HEK293 (cell line): ENCODE measurements around the gene SERPINA3.

Source experiments
- CTCF ChIA-PET: fragments of 350-600 bp; formaldehyde crosslinking; extraction: SDS; loops from one replicate; lab custom pipeline; 2021; ENCODE audit warnings: antibody characterized with exemption; lab: Yijun Ruan, JAX
- POLR2A ChIA-PET: fragments of 300-600 bp; formaldehyde crosslinking; extraction: SDS; loops from one replicate; lab custom pipeline; 2020; ENCODE audit warnings: antibody characterized with exemption, inconsistent platforms; lab: Yijun Ruan, JAX
- H3K27ac ChIP-seq: fragments of 200-500 bp; sonication (Bioruptor generic); 2 replicates; pipeline ENCODE4 v1.5.1; 2014; ENCODE audit warnings: low read depth, low read length, control low read depth, inconsistent platforms; ENCODE audit errors: extremely low read depth
- H3K36me3 ChIP-seq, 2 experiments: fragments of 200-500 bp in 1 of 2; sonication (Bioruptor generic) in 1 of 2; 1 replicate in 1 of 2; 2 replicates in 1 of 2; pipeline ENCODE4 v1.5.1; 2014 to 2017; ENCODE audit warnings: inconsistent platforms in 2 of 2, low read length in 2 of 2; ENCODE audit not compliant: control insufficient read depth in 2 of 2, insufficient read depth in 1 of 2
- H3K4me1 ChIP-seq: fragments of 200-500 bp; sonication (Bioruptor generic); 2 replicates; pipeline ENCODE4 v1.5.1; 2014; ENCODE audit warnings: mild to moderate bottlenecking, low read length, inconsistent platforms; ENCODE audit not compliant: control insufficient read depth, insufficient read depth
- H3K4me3 ChIP-seq: 2 replicates; pipeline ENCODE4 v1.5.1; 2011; ENCODE audit warnings: low read depth, mild to moderate bottlenecking, control low read depth, low read length, moderate library complexity
- H3K9me3 ChIP-seq: fragments of 200-500 bp; sonication (Bioruptor generic); 2 replicates; pipeline ENCODE4 v1.5.1; 2014; ENCODE audit warnings: low read depth, low read length, inconsistent platforms; ENCODE audit not compliant: control insufficient read depth, insufficient read depth
- HOXA7 ChIP-seq: sonication (generic); formaldehyde crosslinking; IDR thresholded peaks from 2 replicates; pipeline ENCODE4 v1.8.1; 2022; ENCODE audit warnings: missing genetic modification reagents, borderline replicate concordance
- MEIS1 ChIP-seq: sonication (generic); formaldehyde crosslinking; IDR thresholded peaks from 2 replicates; pipeline ENCODE4 v1.8.1; 2022; ENCODE audit warnings: missing genetic modification reagents, mild to moderate bottlenecking, borderline replicate concordance
- PRDM1 ChIP-seq: fragments of 450-650 bp; formaldehyde crosslinking; IDR thresholded peaks from 2 replicates; pipeline ENCODE4; 2016; ENCODE audit warnings: missing biosample characterization, missing genetic modification characterization
- SCRT1 ChIP-seq: fragments of 450-650 bp; formaldehyde crosslinking; IDR thresholded peaks from 2 replicates; pipeline ENCODE4 v1.5.1; 2016; ENCODE audit warnings: missing biosample characterization, missing genetic modification characterization, borderline replicate concordance
- SCRT2 ChIP-seq: fragments of 450-650 bp; formaldehyde crosslinking; IDR thresholded peaks from 2 replicates; pipeline ENCODE4 v1.5.1; 2016; ENCODE audit warnings: missing biosample characterization, missing genetic modification characterization
- SP2 ChIP-seq: fragments of 450-650 bp; formaldehyde crosslinking; IDR thresholded peaks from 2 replicates; pipeline ENCODE4 v1.5.1; 2016; ENCODE audit warnings: missing biosample characterization, missing genetic modification characterization
- ZEB2 ChIP-seq: fragments of 450-650 bp; formaldehyde crosslinking; IDR thresholded peaks from 2 replicates; pipeline ENCODE4 v1.5.1; 2016; ENCODE audit warnings: missing biosample characterization, missing genetic modification characterization
- ZNF223 ChIP-seq: fragments of 450-650 bp; formaldehyde crosslinking; IDR thresholded peaks from 2 replicates; pipeline ENCODE4 v1.5.1; 2016; ENCODE audit warnings: missing biosample characterization, missing genetic modification characterization
- ZNF248 ChIP-seq: fragments of 450-650 bp; formaldehyde crosslinking; IDR thresholded peaks from 2 replicates; pipeline ENCODE4 v1.5.1; 2017; ENCODE audit warnings: missing biosample characterization, missing genetic modification characterization
- ZNF426 ChIP-seq: fragments of 450-650 bp; formaldehyde crosslinking; IDR thresholded peaks from 2 replicates; pipeline ENCODE4 v1.5.1; 2017; ENCODE audit warnings: missing biosample characterization, missing genetic modification characterization, mild to moderate bottlenecking, inconsistent platforms, moderate library complexity
- ZNF514 ChIP-seq: fragments of 450-650 bp; formaldehyde crosslinking; IDR thresholded peaks from 2 replicates; pipeline ENCODE4 v1.5.1; 2016; ENCODE audit warnings: missing biosample characterization, missing genetic modification characterization
- ZNF558 ChIP-seq: fragments of 450-650 bp; formaldehyde crosslinking; IDR thresholded peaks from 2 replicates; pipeline ENCODE4 v1.5.1; 2016; ENCODE audit warnings: missing biosample characterization, missing genetic modification characterization
- ZNF600 ChIP-seq: fragments of 450-650 bp; formaldehyde crosslinking; IDR thresholded peaks from 2 replicates; pipeline ENCODE4 v1.5.1; 2016; ENCODE audit warnings: missing biosample characterization, missing genetic modification characterization
- ZNF629 ChIP-seq: fragments of 450-650 bp; formaldehyde crosslinking; IDR thresholded peaks from 2 replicates; pipeline ENCODE4 v1.5.1; 2017; ENCODE audit warnings: missing biosample characterization, missing genetic modification characterization
- ZNF654 ChIP-seq: fragments of 450-650 bp; formaldehyde crosslinking; IDR thresholded peaks from 2 replicates; pipeline ENCODE4 v1.5.1; 2016; ENCODE audit warnings: low read depth, missing biosample characterization, missing genetic modification characterization
- ZNF791 ChIP-seq: fragments of 450-650 bp; formaldehyde crosslinking; IDR thresholded peaks from 2 replicates; pipeline ENCODE4 v1.5.1; 2016; ENCODE audit warnings: missing biosample characterization, missing genetic modification characterization
- ZNF792 ChIP-seq: fragments of 450-650 bp; formaldehyde crosslinking; IDR thresholded peaks from 2 replicates; pipeline ENCODE4 v1.5.1; 2016; ENCODE audit warnings: missing biosample characterization, missing genetic modification characterization
- ZNF843 ChIP-seq: fragments of 450-650 bp; formaldehyde crosslinking; IDR thresholded peaks from 2 replicates; pipeline ENCODE4 v1.5.1; 2016; ENCODE audit warnings: missing biosample characterization, missing genetic modification characterization
- TF ChIP-seq, protein P1 (sequence below): fragments of 450-650 bp; formaldehyde crosslinking; IDR thresholded peaks from 2 replicates; pipeline ENCODE4 v1.5.1; 2017; ENCODE audit warnings: missing biosample characterization, missing genetic modification characterization
- TF ChIP-seq, protein P2 (sequence below): fragments of 450-650 bp; formaldehyde crosslinking; conservative IDR thresholded peaks from 2 replicates; pipeline ENCODE4 v1.5.1; 2016; ENCODE audit warnings: low read depth, missing biosample characterization, missing genetic modification characterization
- TF ChIP-seq, protein P3 (sequence below): fragments of 450-650 bp; formaldehyde crosslinking; IDR thresholded peaks from 2 replicates; pipeline ENCODE4; 2016; ENCODE audit warnings: missing biosample characterization, missing genetic modification characterization
- TF ChIP-seq, protein P4 (sequence below): fragments of 450-650 bp; formaldehyde crosslinking; IDR thresholded peaks from 2 replicates; pipeline ENCODE4 v1.5.1; 2016; ENCODE audit warnings: missing biosample characterization, missing genetic modification characterization
- TF ChIP-seq, protein P5 (sequence below): fragments of 450-650 bp; formaldehyde crosslinking; IDR thresholded peaks from 2 replicates; pipeline ENCODE4 v1.5.1; 2016; ENCODE audit warnings: missing biosample characterization, missing genetic modification characterization
- TF ChIP-seq, protein P6 (sequence below): fragments of 450-650 bp; formaldehyde crosslinking; IDR thresholded peaks from 2 replicates; pipeline ENCODE4 v1.5.1; 2016; ENCODE audit warnings: missing biosample characterization, missing genetic modification characterization
- TF ChIP-seq, protein P7 (sequence below): fragments of 450-650 bp; formaldehyde crosslinking; IDR thresholded peaks from 2 replicates; pipeline ENCODE4 v1.5.1; 2017; ENCODE audit warnings: missing biosample characterization, missing genetic modification characterization

SERPINA3 gene

DNA sequence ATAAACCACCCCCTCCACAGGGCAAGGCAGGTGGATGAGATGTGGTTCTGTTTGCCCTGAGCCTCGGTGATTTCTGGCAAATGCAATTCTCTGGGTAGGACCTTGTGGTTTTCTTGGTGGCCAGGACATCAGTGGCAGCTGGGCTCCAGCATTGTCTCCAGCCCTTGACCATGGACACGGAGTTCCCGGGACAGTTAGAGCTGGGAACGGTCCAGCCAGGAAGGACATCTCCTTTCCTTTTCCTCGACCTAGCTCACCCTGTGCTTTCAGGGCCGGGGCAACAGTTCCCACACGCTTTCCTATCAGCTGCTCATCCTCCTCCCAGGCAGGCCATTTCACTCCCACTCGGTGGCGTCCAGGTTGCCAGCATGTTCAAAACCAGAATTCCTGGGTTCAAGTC, 41.8 kb upstream of the SERPINA3 start (continued):
- TF ChIP-seq, protein P1, sequence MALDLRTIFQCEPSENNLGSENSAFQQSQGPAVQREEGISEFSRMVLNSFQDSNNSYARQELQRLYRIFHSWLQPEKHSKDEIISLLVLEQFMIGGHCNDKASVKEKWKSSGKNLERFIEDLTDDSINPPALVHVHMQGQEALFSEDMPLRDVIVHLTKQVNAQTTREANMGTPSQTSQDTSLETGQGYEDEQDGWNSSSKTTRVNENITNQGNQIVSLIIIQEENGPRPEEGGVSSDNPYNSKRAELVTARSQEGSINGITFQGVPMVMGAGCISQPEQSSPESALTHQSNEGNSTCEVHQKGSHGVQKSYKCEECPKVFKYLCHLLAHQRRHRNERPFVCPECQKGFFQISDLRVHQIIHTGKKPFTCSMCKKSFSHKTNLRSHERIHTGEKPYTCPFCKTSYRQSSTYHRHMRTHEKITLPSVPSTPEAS, result no peak
- TF ChIP-seq ZNF654 (tag by site-specific recombination), result no peak
- no peak for TF ChIP-seq SCRT2
- TF ChIP-seq ZNF629, result no peak
- TF ChIP-seq ZNF514 (tag by site-specific recombination), result no peak
- TF ChIP-seq, protein P2, sequence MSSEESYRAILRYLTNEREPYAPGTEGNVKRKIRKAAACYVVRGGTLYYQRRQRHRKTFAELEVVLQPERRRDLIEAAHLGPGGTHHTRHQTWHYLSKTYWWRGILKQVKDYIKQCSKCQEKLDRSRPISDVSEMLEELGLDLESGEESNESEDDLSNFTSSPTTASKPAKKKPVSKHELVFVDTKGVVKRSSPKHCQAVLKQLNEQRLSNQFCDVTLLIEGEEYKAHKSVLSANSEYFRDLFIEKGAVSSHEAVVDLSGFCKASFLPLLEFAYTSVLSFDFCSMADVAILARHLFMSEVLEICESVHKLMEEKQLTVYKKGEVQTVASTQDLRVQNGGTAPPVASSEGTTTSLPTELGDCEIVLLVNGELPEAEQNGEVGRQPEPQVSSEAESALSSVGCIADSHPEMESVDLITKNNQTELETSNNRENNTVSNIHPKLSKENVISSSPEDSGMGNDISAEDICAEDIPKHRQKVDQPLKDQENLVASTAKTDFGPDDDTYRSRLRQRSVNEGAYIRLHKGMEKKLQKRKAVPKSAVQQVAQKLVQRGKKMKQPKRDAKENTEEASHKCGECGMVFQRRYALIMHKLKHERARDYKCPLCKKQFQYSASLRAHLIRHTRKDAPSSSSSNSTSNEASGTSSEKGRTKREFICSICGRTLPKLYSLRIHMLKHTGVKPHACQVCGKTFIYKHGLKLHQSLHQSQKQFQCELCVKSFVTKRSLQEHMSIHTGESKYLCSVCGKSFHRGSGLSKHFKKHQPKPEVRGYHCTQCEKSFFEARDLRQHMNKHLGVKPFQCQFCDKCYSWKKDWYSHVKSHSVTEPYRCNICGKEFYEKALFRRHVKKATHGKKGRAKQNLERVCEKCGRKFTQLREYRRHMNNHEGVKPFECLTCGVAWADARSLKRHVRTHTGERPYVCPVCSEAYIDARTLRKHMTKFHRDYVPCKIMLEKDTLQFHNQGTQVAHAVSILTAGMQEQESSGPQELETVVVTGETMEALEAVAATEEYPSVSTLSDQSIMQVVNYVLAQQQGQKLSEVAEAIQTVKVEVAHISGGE (tag by site-specific recombination), result no peak
- TF ChIP-seq, protein P3, sequence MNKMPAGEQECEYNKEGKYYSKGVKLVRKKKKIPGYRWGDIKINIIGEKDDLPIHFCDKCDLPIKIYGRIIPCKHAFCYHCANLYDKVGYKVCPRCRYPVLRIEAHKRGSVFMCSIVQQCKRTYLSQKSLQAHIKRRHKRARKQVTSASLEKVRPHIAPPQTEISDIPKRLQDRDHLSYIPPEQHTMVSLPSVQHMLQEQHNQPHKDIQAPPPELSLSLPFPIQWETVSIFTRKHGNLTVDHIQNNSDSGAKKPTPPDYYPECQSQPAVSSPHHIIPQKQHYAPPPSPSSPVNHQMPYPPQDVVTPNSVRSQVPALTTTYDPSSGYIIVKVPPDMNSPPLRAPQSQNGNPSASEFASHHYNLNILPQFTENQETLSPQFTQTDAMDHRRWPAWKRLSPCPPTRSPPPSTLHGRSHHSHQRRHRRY (tag by site-specific recombination), result no peak

DNA sequence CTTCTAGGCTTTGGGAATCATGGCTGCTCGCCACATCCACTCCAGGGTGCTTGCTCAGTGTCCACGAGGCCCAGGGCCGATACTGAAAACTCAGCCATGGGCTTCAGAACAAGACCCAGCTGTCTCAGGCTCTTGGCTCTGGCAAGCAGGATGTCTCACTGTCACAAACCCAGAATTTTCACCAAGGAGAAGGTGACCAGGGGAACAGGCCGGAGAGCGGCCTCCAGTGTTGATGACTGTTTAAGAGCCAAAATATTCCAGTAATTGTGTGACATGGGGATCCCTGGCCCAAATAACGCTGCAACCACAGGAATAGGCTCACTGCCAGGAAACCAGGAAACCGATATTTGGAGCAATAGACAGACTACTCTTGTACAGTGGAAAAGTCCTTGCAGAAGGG, 40.8 kb upstream of the SERPINA3 start:
- no peak overlapping the region for H3K27ac ChIP-seq
- no peak overlapping the region for H3K4me3 ChIP-seq
- CTCF ChIA-PET, result interaction anchor here (1.2 kb wide), 1 partner anchor 85 kb away, joined by 3 read pairs; no protein-coding TSS in a partner anchor
- no peaks in the 10 kb centered on the region for H3K4me1 ChIP-seq
- H3K36me3 ChIP-seq, result no peaks in the 10 kb centered on the region
- POLR2A ChIA-PET, result no interaction called here
- no peaks in the 10 kb centered on the region for H3K9me3 ChIP-seq
- no peak for TF ChIP-seq ZNF791
- no peak for TF ChIP-seq PRDM1 (tag by site-specific recombination)
- no peak for TF ChIP-seq MEIS1 (CRISPR knock-in tag)
- TF ChIP-seq SP2 (tag by site-specific recombination), result no peak
- TF ChIP-seq ZNF426 (tag by site-specific recombination), result no peak
- TF ChIP-seq, protein P4, sequence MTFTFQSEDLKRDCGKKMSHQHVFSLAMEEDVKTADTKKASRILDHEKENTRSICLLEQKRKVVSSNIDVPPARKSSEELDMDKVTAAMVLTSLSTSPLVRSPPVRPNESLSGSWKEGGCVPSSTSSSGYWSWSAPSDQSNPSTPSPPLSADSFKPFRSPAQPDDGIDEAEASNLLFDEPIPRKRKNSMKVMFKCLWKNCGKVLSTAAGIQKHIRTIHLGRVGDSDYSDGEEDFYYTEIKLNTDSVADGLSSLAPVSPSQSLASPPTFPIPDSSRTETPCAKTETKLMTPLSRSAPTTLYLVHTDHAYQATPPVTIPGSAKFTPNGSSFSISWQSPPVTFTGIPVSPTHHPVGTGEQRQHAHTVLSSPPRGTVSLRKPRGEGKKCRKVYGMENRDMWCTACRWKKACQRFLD (tag by site-specific recombination), result no peak
- no peak for TF ChIP-seq ZNF843 (tag by site-specific recombination)
- TF ChIP-seq, protein P5, sequence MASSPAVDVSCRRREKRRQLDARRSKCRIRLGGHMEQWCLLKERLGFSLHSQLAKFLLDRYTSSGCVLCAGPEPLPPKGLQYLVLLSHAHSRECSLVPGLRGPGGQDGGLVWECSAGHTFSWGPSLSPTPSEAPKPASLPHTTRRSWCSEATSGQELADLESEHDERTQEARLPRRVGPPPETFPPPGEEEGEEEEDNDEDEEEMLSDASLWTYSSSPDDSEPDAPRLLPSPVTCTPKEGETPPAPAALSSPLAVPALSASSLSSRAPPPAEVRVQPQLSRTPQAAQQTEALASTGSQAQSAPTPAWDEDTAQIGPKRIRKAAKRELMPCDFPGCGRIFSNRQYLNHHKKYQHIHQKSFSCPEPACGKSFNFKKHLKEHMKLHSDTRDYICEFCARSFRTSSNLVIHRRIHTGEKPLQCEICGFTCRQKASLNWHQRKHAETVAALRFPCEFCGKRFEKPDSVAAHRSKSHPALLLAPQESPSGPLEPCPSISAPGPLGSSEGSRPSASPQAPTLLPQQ (tag by site-specific recombination), result no peak
- TF ChIP-seq ZNF792 (tag by site-specific recombination), result no peak
- TF ChIP-seq ZEB2 (tag by site-specific recombination), result no peak
- TF ChIP-seq, protein P6, sequence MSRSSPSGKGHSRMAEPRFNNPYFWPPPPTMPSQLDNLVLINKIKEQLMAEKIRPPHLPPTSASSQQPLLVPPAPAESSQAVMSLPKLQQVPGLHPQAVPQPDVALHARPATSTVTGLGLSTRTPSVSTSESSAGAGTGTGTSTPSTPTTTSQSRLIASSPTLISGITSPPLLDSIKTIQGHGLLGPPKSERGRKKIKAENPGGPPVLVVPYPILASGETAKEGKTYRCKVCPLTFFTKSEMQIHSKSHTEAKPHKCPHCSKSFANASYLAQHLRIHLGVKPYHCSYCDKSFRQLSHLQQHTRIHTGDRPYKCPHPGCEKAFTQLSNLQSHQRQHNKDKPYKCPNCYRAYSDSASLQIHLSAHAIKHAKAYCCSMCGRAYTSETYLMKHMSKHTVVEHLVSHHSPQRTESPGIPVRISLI, result no peak
- no peak for TF ChIP-seq ZNF558 (tag by site-specific recombination)
- TF ChIP-seq HOXA7 (CRISPR knock-in tag), result no peak
- TF ChIP-seq, protein P7, sequence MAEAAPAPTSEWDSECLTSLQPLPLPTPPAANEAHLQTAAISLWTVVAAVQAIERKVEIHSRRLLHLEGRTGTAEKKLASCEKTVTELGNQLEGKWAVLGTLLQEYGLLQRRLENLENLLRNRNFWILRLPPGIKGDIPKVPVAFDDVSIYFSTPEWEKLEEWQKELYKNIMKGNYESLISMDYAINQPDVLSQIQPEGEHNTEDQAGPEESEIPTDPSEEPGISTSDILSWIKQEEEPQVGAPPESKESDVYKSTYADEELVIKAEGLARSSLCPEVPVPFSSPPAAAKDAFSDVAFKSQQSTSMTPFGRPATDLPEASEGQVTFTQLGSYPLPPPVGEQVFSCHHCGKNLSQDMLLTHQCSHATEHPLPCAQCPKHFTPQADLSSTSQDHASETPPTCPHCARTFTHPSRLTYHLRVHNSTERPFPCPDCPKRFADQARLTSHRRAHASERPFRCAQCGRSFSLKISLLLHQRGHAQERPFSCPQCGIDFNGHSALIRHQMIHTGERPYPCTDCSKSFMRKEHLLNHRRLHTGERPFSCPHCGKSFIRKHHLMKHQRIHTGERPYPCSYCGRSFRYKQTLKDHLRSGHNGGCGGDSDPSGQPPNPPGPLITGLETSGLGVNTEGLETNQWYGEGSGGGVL (tag by site-specific recombination), result no peak
- no peak for TF ChIP-seq ZNF600 (tag by site-specific recombination)
- no peak for TF ChIP-seq ZNF223 (tag by site-specific recombination)
- no peak for TF ChIP-seq SCRT1 (tag by site-specific recombination)
- no peak for TF ChIP-seq ZNF248
